ENCODE data around the gene ZDHHC6.
"Not testable (repeated sequence)": the region's sequence is repeated elsewhere in the genome, so short reads cannot be mapped to it uniquely, and the experiment has no call there.

Gene ZDHHC6

DNA sequence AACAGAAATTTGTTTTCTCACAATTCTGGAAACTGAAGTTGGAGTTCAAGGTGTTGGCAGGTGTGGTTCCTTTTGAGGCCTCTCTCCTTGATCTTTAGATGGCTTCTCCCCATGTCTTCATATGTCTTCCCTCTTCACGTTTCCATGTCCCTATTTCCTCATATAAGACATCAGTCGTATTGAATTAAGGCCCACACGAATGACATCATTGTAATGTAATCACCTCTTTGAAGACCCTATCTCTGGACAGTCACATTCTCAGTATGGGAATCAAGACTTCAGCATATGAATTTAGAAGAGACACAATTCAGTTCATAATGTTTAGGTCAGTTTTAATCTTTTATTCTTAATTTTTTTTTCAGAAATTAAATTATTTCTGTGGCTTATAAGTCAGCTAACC is 20.1 kb upstream of the ZDHHC6 start:
- H3K4me1 ChIP-seq (ENCODE audit: control insufficient read depth, insufficient read depth, low read length, poor library complexity, severe bottlenecking): no peaks in the 10 kb centered on the region
- H3K27ac ChIP-seq (ENCODE audit: low read depth, low read length, severe bottlenecking): no peak overlapping the region
- no peak overlapping the region for H3K4me3 ChIP-seq (ENCODE audit: extremely low read depth, insufficient read depth, low read length, poor library complexity, severe bottlenecking)
- H3K9me3 ChIP-seq (ENCODE audit: control insufficient read depth, low read length): no peaks in the 10 kb centered on the region
- 80 to 87% methylated on average over 1 to 2 of the region's 3 CpGs for WGBS, 2 experiments (ENCODE audit: insufficient coverage in 2 of 2)
- peaks cover 50% of the 10 kb centered on the region for H3K36me3 ChIP-seq (ENCODE audit: control insufficient read depth, insufficient read depth, low read length)

DNA sequence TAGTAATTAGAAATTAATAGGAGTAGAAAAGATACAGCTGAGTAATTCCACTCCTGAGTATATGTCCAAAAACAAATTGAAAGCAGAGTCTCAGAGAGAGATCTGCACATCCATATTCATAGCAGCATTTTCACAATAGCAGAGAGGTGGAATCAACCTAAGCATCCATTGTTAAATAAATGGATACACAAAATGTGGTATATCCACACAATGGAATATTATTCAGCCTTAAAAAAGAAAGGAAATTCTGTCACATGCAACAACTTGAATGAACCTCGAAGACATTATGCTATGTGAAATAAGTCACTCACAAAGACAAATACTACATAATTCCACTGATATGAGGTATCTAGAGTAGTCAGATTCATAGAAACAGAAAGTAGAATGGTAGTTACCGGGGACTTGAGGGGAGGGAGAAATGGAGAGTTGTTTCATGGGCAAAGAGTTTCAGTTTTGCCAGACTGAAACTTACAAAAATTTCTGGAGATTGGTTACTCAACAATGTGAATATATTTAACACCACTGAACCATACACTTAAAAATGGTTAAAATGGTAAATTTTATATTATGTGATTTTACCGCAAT is 18.7 kb upstream of the ZDHHC6 start:
- WGBS, 2 experiments (ENCODE audit: insufficient coverage in 2 of 2): 100% methylated on average over 1 of the region's 3 CpGs; no CpG with 5 or more reads in 1 of the 2 experiments
- Histone ChIP-seq H3K4me3 (ENCODE audit: extremely low read depth, insufficient read depth, low read length, poor library complexity, severe bottlenecking) (no peak overlapping the region), H3K9me3 (ENCODE audit: control insufficient read depth, low read length) (no peaks in the 10 kb centered on the region), H3K36me3 (ENCODE audit: control insufficient read depth, insufficient read depth, low read length) (peaks cover 52% of the 10 kb centered on the region), H3K27ac (ENCODE audit: low read depth, low read length, severe bottlenecking) (no peak overlapping the region), H3K4me1 (ENCODE audit: control insufficient read depth, insufficient read depth, low read length, poor library complexity, severe bottlenecking) (no peaks in the 10 kb centered on the region)

DNA sequence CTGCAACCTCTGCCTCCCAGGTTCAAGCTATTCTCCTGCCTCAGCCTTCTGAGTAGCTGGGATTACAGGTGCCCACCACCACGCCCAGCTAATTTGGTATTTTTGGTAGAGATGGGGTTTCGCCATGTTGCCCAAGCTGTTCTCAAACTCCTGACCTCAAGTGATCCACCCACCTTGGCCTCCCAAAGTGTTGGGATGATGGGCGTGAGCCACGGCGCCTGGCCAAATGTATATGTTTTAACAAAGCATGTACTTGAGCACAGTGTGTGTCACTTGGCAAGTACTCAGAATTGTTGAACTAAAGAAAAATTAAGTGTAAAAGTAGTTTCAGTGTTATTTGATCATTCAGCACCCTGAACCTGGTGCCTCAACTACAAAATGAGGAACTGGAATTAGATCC is 17.4 kb upstream of the ZDHHC6 start:
- WGBS, 2 experiments (ENCODE audit: insufficient coverage in 2 of 2): 95 to 100% methylated on average over 3 to 4 of the region's 5 CpGs

DNA sequence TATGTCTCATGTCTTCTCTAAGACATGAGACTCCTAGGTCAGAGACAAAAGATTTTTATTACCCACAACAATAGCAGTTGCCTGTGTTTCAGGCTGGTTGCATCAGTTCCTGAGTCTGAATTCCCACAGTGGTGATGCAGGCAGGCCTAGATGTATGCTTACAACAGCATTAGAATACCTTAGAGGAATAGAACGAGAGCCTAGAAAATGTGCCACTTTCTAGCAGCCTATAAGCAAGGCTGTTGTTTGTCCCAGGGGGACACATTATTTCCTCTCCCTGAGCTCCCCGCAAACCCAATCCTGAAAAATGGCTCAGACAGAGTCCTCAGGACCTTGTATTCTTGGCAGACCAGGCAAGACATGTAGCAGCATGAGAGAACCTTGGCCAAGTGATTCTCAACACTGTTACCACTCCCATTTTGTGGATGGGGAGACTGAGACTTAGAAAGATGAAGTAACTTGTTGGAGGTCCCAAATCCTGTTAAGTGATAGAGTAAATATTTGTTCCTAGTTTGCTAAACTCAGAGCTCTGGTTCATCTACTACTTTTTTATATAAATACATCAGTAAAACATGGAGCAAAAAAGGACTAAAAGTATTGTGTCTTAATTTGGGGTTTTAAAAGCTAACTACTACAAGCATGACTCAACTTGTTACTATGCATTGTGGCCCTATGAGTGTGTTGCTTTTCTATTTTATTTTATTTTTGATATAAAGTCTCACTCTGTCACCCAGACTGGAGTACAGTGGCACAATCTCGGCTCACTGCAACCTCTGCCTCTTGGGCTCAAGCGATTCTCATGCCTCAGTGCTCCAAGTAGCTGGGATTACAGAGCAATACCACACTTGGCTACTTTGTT is 14.5 kb upstream of the ZDHHC6 start:
- H3K4me1 ChIP-seq (ENCODE audit: control insufficient read depth, insufficient read depth, low read length, poor library complexity, severe bottlenecking): no peaks in the 10 kb centered on the region
- peak overlapping the region; percentile 55 for H3K27ac ChIP-seq (ENCODE audit: low read depth, low read length, severe bottlenecking)
- 91 to 100% methylated on average over 3 of the region's 4 CpGs for WGBS, 2 experiments (ENCODE audit: insufficient coverage in 2 of 2)
- H3K36me3 ChIP-seq (ENCODE audit: control insufficient read depth, insufficient read depth, low read length): peaks cover 41% of the 10 kb centered on the region
- no peaks in the 10 kb centered on the region for H3K9me3 ChIP-seq (ENCODE audit: control insufficient read depth, low read length)
- H3K4me3 ChIP-seq (ENCODE audit: extremely low read depth, insufficient read depth, low read length, poor library complexity, severe bottlenecking): no peak overlapping the region

More for the DNA sequence above, 17.4 kb upstream of the ZDHHC6 start:
- not testable (repeated sequence) for H3K9me3 ChIP-seq (ENCODE audit: control insufficient read depth, low read length); H3K4me1 ChIP-seq (ENCODE audit: control insufficient read depth, insufficient read depth, low read length, poor library complexity, severe bottlenecking); H3K27ac ChIP-seq (ENCODE audit: low read depth, low read length, severe bottlenecking); H3K4me3 ChIP-seq (ENCODE audit: extremely low read depth, insufficient read depth, low read length, poor library complexity, severe bottlenecking)
- H3K36me3 ChIP-seq (ENCODE audit: control insufficient read depth, insufficient read depth, low read length): peaks cover 48% of the 10 kb centered on the region

DNA sequence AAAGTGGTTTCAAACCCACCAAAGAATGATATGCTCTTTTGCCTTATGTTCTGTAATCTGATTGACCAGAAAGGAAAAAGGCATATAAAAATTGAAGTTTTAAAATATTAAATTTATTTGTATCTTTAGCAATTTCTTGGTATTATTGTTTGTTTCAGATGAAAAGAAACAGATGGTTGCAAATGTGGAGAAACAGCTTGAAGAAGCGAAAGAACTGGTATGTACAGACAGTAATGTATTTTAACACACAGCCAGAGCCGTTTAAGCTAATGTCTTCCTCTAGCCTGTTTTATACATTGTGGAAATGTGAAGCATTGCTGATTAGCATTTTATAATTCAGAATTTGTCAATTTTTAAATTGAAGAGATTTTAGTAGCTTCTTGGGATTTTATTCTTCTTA is 13.7 kb upstream of the ZDHHC6 start:
- 100% methylated on average over 1 of the region's 2 CpGs for WGBS, 2 experiments (ENCODE audit: insufficient coverage in 2 of 2)
- Histone ChIP-seq H3K36me3 (ENCODE audit: control insufficient read depth, insufficient read depth, low read length) (peaks cover 33% of the 10 kb centered on the region), H3K27ac (ENCODE audit: low read depth, low read length, severe bottlenecking) (no peak overlapping the region), H3K4me1 (ENCODE audit: control insufficient read depth, insufficient read depth, low read length, poor library complexity, severe bottlenecking) (no peaks in the 10 kb centered on the region), H3K4me3 (ENCODE audit: extremely low read depth, insufficient read depth, low read length, poor library complexity, severe bottlenecking) (no peak overlapping the region), H3K9me3 (ENCODE audit: control insufficient read depth, low read length) (no peaks in the 10 kb centered on the region)

DNA sequence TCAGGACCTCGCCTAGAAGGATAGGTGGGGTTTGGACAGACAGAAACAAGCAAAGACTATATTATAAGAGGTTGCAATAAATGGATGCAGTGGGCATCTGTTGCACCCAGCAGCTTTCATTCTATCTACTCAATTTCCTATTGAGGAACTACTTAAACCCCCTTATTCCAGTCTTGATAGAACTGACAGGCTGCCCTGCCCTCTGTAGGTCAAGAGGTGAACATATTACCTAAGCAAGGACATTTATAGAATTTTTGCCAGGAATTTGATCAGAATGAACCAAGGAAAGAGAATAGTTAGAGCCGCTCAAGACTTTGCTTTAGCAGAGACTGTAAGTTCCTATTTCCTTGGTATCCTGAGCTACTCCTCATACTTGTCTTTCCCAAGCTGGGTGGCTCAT is 9.8 kb upstream of the ZDHHC6 start:
- 94 to 100% methylated on average over 1 of the region's 2 CpGs for WGBS, 2 experiments (ENCODE audit: insufficient coverage in 2 of 2)
- H3K4me1 ChIP-seq (ENCODE audit: control insufficient read depth, insufficient read depth, low read length, poor library complexity, severe bottlenecking): no peaks in the 10 kb centered on the region
- H3K36me3 ChIP-seq (ENCODE audit: control insufficient read depth, insufficient read depth, low read length): peaks cover 7% of the 10 kb centered on the region
- H3K9me3 ChIP-seq (ENCODE audit: control insufficient read depth, low read length): peaks cover 8% of the 10 kb centered on the region
- H3K27ac ChIP-seq (ENCODE audit: low read depth, low read length, severe bottlenecking): no peak overlapping the region
- H3K4me3 ChIP-seq (ENCODE audit: extremely low read depth, insufficient read depth, low read length, poor library complexity, severe bottlenecking): no peak overlapping the region

DNA sequence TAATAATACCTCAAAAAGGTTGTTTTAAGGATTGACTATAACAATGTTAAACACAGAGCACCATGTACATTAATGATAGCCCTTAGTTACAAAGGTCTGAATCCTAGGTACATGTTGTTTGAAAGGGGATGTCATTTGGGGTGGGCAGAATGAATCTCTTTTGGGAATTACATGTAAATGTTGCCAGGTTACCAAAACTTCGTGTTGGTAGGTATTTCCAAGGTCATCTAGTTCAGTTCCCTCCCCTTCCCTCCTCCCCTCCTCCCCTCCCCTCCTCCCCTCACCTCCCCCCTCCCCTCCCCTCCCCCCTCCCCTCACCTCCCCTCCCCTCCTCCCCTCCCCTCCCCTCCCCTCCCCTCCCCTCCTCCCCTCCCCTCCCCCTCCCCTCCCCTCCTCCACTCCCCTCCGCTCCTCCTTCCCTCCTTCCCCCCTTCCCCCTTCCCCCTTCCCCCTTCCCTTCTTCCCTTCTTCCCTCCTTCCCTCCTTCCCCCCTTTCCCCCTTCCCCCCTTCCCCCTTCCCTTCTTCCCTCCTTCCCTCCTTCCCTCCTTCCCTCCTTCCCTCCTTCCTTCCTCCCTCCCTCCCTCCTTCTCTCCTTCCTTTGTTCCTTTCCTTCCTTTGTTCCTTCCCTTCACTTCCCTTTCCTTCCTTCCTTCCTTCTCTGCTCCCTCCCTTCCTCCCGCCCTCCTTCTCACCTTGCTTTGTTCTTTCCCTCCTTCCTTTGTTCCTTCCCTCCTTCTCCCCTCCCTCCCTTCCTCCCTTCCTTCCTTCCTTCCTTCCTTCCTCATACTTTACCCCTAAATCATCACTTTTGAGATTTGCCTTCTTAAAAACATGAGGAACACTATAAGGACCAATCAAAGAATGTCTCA is 8.4 kb upstream of the ZDHHC6 start:
- Histone ChIP-seq H3K4me1 (ENCODE audit: control insufficient read depth, insufficient read depth, low read length, poor library complexity, severe bottlenecking) (no peaks in the 10 kb centered on the region), H3K4me3 (ENCODE audit: extremely low read depth, insufficient read depth, low read length, poor library complexity, severe bottlenecking) (no peak overlapping the region), H3K9me3 (ENCODE audit: control insufficient read depth, low read length) (peaks cover 8% of the 10 kb centered on the region), H3K36me3 (ENCODE audit: control insufficient read depth, insufficient read depth, low read length) (peaks cover 9% of the 10 kb centered on the region), H3K27ac (ENCODE audit: low read depth, low read length, severe bottlenecking) (no peak overlapping the region)
- 83 to 95% methylated on average over 1 of the region's 3 CpGs for WGBS, 2 experiments (ENCODE audit: insufficient coverage in 2 of 2)

DNA sequence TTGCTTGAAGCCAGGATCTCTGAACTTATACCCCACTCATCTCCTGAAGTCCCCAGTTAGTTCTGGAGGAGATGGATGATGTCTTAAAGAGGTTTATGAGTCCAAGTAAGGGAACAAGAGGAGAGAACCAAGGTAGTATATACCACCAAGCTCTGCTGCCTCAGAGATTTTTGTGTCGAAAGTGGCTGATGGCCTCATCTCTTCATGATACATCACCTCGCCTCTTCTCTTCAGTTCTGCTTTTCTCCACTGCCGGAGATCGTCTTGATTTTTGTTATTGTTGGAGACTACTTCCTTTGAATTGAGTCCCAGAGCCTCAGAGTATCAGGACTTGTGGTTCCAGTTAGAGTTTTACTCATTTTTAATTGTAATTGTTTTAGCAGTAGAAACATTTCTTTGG is 2.2 kb upstream of the ZDHHC6 start:
- H3K4me1 ChIP-seq (ENCODE audit: control insufficient read depth, insufficient read depth, low read length, poor library complexity, severe bottlenecking): peaks cover 4% of the 10 kb centered on the region
- H3K9me3 ChIP-seq (ENCODE audit: control insufficient read depth, low read length): peaks cover 5% of the 10 kb centered on the region
- H3K36me3 ChIP-seq (ENCODE audit: control insufficient read depth, insufficient read depth, low read length): peaks cover 35% of the 10 kb centered on the region
- WGBS, 2 experiments (ENCODE audit: insufficient coverage in 2 of 2): 100% methylated on average over 2 of the region's 4 CpGs; no CpG with 5 or more reads in 1 of the 2 experiments
- no peak overlapping the region for H3K4me3 ChIP-seq (ENCODE audit: extremely low read depth, insufficient read depth, low read length, poor library complexity, severe bottlenecking)
- no peak overlapping the region for H3K27ac ChIP-seq (ENCODE audit: low read depth, low read length, severe bottlenecking)

DNA sequence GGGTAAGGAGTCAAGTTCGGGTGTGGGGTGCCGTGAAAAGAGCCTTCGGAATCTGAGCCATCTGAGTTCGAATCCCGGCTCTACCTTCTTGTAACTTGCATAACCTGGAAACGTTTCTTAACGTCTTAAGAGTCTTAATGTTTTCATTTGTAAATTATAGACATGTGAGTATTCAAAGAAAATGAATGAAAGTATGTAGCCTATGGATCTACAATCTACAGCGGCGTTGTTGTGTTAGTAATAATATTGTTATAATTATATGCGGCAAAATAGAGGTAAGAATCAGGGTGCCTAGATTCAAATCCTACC is 860 bp upstream of the ZDHHC6 start:
- H3K4me3 ChIP-seq (ENCODE audit: extremely low read depth, insufficient read depth, low read length, poor library complexity, severe bottlenecking): peak overlapping the region; percentile 87
- peak overlapping the region; percentile 91 for H3K27ac ChIP-seq (ENCODE audit: low read depth, low read length, severe bottlenecking)
- 0 to 3% methylated on average over 3 to 6 of the region's 10 CpGs for WGBS, 2 experiments (ENCODE audit: insufficient coverage in 2 of 2)
- peaks cover 4% of the 10 kb centered on the region for H3K4me1 ChIP-seq (ENCODE audit: control insufficient read depth, insufficient read depth, low read length, poor library complexity, severe bottlenecking)
- H3K9me3 ChIP-seq (ENCODE audit: control insufficient read depth, low read length): no peaks in the 10 kb centered on the region
- H3K36me3 ChIP-seq (ENCODE audit: control insufficient read depth, insufficient read depth, low read length): peaks cover 44% of the 10 kb centered on the region

DNA sequence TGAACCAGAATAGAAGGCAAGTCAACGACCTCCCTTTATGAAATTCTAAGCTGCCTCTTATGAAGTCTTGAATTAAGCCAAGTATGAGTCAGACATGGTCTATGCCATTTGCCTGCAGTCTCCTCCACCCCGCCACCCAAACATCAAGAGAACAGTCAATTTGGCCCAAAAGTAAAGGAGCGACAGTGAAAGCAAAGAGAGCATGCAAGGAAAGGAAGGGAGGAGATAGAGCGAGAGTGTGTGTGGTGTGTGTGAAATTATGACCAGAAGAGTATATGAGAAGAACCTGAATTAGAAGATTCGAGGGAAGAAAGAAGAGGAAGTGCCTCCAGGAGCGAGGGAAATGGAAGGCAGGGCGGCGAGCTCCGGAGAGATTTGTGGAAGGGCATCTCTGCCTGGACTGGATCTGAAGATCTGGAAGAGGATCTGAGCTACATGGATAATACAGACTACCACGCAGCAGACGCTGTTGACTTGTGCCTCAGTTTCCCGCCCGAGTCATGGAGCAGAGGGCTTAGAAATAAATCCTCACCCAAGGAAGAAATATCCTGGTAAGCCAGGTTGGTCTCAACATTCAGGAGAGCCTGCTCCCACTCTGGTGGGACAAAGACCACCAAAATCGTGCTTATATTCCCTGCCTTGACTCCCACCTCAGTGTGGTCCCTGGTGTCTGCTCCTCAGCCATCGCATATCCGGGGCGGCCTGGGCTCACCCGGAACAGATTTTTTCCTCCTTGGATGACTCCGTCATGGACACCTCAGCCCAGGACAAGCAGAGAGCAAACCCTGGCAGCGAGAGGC is 459 bp downstream of the ZDHHC6 start:
- peaks cover 52% of the 10 kb centered on the region for H3K36me3 ChIP-seq (ENCODE audit: control insufficient read depth, insufficient read depth, low read length)

More for the DNA sequence above, 459 bp downstream of the ZDHHC6 start:
- H3K4me1 ChIP-seq (ENCODE audit: control insufficient read depth, insufficient read depth, low read length, poor library complexity, severe bottlenecking): peaks cover 4% of the 10 kb centered on the region
- no peaks in the 10 kb centered on the region for H3K9me3 ChIP-seq (ENCODE audit: control insufficient read depth, low read length)
- H3K4me3 ChIP-seq (ENCODE audit: extremely low read depth, insufficient read depth, low read length, poor library complexity, severe bottlenecking): peak overlapping the region; percentile 87
- H3K27ac ChIP-seq (ENCODE audit: low read depth, low read length, severe bottlenecking): peak overlapping the region; percentile 10
- 2 to 3% methylated on average over 17 to 19 of the region's 20 CpGs for WGBS, 2 experiments (ENCODE audit: insufficient coverage in 2 of 2)
